IPS-NIHi7 (cell line): Measurements from ENCODE around the gene CREB3L4.
"Not testable (repeated sequence)": the region's sequence is repeated elsewhere in the genome, so short reads cannot be mapped to it uniquely, and the experiment has no call there.

ENCODE experiments used
- DNase-seq: peaks from one replicate; pipeline ENCODE4 v3.0.0; 2012; ENCODE audit warnings: mixed read lengths; ENCODE audit errors: extremely low spot score

CREB3L4 gene

DNA sequence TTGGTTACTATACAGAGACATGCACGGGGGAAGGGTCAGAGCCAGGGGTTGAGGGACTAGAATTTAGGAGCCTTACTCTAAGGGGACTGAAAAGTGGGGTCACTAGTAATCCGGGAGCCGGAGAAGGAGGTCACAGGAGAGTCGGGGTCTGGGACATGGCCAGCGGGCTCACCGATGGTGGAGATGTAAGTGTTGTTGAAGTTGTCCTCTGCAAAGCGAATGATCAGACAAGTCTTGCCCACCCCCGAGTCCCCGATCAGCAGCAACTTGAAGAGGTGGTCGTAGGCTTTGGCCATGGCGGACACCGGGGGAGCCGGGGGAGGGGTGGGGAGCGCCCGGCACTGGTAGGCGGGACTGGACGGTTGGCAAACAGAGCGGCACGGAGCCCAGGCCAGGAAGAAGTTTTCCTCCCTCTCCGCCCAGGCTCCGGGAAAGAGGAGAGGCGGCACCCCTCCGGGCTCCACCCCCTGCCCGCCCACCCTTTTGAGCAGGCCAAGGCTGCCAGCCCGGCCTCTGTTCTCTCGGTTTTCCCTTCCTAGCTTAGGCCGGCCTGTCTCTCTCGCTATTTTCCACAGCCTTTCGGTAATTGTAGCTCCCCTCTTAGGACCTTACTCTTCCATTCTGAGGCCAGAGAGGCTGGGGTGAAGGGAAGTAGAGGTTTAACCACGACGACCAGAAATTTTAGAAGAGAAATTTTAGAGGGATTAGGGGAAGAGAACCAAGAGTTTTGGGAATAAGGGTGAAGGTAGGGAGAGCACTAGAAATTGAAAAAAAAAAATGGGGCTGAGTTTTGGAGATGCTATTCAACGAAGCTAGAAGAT is 18.4 kb downstream of the CREB3L4 start, which contains the start of gene RAB13:
Gene RAB13 (minus strand): TSS at position 399 of the 821 bp plus-strand sequence. CDS start 103 bp downstream, at position 296.
- peak; percentile 93 for DNase-seq

DNA sequence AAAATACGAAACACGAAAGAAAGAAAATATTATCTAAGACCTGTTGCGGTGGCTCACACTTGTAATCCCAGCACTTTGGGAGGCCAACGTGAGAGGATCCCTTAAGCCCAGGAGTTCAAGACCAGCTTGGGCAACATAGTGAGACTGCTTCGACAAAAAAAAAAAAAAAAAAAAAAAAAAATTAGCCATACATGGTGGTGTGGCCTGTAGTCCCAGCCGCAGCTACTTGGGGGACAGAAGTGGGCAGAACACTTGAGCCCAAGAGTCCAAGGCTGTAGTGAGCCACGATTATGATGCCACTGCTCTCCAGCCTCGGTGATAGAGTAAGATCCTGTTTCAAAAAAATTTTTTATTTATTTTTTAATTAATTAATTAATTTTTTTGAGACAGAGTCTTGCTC is 19.9 kb downstream of the CREB3L4 start:
- DNase-seq = no peak

DNA sequence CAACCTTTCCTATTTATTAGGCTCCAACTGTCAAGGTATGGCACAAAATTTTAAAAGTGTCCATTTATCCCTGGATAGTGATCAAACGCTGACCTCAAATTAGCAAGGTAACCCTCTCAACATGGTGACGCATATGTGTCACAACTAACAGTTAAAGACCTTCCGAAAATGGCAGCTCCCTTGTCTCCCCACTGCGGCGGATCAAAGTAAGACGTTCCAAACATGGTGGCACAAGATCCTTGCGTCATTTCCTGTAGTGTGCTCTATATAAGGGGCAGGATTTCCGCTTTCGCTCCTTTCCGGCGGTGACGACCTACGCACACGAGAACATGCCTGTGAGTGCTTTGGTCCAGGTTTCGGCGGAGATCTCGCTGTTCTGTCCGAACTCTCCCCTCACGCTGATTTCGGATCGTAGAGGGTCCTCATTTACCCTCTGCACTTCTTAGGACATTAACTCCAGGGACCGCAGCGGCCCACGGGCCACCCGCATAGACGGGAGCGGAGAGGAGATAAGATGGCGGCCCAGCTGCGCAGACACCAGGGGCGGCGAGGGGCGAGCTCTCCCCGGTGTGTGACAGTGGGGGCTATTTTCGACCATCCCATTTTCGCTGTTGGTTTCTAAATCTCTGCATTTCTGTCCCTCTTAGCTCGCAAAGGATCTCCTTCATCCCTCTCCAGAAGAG is 22.9 kb downstream of the CREB3L4 start, which contains the start of gene RPS27:
Gene RPS27 (plus strand): TSS at position 295 of the 683 bp plus-strand sequence. CDS start 35 bp downstream, at position 330.
- peak; percentile 90 for DNase-seq

DNA sequence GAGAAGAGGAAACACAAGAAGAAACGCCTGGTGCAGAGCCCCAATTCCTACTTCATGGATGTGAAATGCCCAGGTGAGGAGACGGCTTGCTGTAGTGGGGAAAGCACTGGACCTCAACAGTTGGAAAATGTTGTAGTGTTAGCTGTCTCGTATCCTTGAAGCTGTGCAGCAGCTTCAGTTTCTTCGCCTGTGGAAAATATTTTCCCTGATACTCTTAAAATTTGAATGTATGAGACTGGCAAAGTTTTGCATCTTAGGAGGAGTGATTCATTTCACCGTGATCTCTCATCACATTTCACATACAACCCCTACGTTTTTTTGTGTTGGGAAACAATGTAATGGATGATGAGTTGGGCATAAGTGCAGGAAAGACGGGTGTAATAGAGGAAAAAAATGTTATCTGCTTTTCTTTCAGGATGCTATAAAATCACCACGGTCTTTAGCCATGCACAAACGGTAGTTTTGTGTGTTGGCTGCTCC is 23.5 kb downstream of the CREB3L4 start:
- DNase-seq = no peak

DNA sequence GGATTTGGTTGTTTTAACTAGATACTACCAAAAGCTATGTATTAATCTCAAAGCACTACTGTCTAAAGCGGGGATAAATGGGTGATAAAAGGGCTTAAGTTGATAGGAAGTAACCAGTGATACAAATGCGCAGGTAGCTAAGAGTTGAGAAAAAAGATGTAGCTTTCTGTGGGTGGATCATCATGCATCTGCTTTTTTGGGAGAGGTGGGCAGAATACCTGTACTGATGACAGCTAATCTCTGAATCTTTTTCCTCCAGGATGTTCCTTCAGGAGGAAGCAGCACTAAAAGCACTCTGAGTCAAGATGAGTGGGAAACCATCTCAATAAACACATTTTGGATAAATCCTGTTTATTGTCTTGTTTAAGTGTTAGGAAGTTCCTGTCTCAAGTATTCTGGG is 24.1 kb downstream of the CREB3L4 start:
- no peak for DNase-seq

DNA sequence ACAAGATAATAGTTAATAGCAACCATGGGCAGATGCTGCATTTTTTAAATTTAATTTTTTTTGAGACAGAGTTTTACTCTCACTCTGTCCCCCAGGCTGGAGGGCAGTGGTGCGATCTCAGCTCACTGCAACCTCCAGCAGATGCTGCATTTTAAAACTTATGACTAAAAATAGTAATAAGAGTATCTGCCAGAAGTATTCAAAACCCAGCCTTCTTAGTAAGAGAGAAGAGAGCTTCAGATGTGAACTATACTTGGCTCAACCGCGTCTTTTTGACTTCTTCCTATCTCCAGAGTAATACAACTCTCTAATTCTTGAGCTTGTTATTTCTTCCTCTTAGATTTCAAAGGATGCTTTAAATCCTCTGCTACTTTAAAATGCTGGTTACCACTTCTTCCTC is 27.5 kb downstream of the CREB3L4 start:
- no peak for DNase-seq

DNA sequence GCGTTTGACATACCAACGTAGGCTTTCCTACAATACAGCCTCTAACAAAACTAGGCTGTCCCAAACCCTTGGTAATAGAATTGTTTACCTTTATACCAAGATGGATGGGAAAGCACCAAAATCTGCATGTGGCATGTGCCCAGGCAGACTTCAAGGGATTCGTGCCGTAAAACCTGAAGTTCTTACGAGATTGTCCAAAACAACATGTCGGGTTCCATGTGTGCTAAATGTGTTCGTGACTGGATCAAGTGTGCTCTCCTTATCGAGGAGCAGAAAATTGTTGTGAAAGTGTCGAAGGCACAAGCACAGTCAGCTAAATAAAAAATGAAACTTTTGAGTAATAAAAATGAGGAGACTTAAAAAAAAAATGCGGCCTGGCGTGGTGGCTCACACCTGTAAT is 27.9 kb downstream of the CREB3L4 start:
- DNase-seq = no peak

DNA sequence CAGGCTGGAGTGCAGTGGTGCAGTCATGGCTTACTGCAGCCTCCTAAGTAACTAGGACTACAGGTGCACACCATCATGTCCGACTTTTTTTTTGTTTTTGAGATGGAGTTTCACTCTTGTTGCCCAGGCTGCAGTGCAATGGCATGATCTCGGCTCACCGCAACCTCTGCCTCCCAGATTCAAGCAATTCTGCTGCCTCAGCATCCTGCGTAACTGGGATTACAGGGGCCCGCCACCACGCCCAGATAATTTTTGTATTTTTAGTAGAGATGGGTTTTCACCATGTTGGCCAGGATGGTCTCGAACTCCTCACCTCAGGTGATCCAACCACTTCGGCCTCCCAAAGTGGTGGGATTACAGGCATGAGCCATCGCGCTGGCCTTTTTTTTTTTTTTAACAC is 29.2 kb downstream of the CREB3L4 start:
- DNase-seq = not testable (repeated sequence)

DNA sequence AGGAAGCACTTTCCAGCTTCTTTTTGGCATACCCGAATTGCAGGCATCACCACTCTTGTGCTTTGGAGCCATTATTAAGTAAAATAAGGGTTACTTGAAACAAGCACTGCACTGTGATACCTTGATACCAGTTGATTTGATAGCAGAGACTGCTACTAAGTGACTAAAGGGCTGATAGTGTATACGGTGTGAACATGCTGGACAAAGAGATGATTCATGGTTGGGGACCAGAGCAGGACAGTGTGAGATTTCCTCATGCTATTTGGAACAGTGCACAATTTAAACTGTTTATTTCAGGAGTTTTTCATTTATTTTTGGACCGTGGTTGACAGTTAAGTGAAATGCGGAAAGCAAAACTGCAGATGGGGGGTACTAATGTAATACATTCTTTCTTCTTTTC is 32.7 kb downstream of the CREB3L4 start:
- no peak for DNase-seq

DNA sequence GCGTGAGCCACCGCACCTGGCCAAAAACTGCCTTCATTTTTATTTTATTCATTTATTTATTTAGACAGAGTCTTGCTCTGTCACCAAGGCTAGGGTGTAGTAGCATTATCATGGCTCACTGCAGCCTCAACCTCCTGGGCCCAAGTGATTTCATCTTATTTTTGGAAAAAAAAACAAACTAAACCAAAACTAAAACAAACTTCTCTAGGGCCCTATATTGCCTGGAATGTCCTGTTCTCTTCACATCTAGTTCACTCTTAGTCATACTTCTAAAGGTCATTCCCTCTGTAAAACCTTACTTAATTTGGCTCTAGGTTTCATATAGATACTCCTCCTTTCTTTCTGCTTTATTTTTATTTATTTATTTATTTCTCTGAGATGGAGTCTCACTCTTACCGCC is 38.4 kb downstream of the CREB3L4 start:
- no peak for DNase-seq

DNA sequence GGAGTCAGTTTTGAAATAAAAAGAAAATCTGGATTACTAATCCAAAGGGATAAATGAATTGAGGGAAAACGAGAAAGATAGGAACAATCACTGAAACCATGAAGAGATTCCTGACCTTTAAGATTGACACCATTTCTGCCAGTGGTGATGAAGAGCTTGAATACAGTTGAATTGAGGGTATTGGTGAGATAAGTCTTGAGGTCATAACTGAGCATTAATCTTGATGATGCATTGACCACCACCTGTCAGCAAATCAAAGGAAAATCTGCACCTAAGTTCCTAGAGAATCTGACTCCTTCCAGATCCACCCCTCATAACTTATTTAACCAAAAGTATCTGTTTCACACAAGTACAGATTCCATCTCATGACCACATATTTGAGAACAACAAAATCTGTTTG is 44.4 kb downstream of the CREB3L4 start:
- no peak for DNase-seq

DNA sequence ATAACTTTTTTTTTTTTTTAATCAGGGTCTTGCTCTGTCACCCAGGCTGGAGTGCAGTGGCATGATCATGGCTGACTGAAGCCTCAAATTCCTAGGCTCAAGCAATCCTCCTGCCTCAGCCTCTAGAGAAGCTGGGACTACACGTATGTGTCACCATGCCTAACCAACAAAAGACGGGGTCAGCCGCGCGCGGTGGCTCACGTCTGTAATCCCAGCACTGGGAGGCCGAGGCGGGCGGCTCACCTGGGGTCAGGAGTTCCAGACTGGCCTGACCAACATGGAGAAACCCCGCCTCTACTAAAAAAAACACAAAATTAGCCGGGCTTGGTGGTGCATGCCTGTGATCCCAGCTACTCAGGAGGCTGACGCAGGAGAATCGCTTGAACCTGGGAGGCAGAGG is 44.8 kb downstream of the CREB3L4 start:
- not testable (repeated sequence) for DNase-seq

DNA sequence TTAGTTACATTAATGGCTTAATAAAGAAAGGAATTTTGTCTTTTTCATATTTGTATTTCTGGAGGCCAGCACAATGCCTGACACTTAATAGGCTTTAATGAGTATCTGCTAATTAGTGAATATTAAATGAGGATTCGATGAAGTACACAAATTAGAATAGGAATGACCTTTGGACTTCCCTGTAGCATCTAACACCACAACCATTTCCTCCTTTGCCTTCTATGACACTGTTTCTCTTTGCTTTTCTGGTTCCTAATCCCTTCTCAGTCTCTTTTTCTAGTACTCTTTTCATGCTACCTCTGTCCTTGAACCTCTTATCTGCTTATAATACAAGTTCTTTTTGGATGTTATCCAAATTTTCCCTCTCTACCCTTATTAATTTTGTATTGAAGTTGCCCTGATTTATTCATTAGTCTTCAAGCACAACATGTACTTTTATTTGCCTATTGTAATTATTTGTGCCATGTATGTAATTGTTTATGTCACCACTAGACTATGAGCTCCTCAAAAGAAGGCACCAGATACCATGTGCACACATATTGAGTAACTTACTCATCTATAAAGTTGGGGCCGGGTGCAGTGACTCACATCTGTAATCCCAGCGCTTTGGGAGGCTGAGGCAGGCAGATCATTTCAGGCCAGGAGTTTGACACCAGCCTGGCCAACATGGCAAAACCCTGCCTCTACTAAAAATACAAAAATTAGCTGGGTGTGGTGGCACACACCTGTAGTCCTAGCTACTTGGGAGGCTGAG is 46.6 kb downstream of the CREB3L4 start:
- DNase-seq = no peak

DNA sequence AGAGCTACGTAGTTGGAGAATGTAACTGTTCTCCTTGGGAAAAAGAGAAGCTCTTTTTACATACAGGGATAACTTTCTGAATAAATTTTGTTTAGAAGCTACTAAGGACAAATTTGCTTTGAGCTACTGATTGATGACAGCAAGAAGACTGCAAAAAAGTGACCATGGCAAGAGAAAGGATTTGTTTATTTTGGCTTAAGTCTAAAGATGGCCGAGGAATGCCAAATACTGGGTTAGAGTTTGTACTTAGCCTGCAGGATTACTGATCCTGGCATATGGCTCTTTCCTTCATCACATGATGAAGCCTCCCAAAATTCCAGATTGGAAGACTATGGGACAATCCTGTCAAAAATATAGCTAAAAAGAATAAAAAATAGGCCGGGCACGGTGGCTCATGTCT is 51.6 kb downstream of the CREB3L4 start:
- DNase-seq = no peak

DNA sequence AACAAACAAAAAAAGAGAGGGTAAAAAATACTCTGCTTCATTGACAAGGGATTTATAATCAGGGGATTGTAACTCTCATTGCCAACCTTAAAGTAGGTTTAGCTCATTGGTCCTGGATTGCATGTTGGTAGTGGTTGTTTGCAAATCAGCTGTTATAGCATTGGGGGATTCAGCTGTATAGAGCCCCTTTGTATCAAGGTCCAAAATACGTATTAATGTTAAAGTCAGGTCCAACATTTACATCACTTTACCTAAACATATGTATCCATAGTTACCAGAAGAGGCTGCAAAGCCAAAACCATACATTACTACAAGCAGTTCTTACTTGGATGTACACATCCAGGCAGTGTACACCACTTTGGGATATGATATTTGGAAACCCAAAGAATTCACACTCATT is 52.2 kb downstream of the CREB3L4 start:
- DNase-seq = no peak
